T-helper 1 cell treated with Interleukin-12 subunit alpha and Interleukin-12 subunit beta and Interleukin-4 antibody, amounts not matched to agents 30 μg/mL and 1 μg/mL, for 36 hours (primary cell): ENCODE data around the gene ERFL.

ENCODE experiments used
- H3K27ac Mint-ChIP-seq: one replicate; pipeline ENCODE4 v1.8.0; 2021; ENCODE audit warnings: mild to moderate bottlenecking, mixed read lengths
- H3K27me3 Mint-ChIP-seq: one replicate; pipeline ENCODE4 v1.8.0; 2021; ENCODE audit warnings: low read depth, mixed read lengths
- H3K36me3 Mint-ChIP-seq: one replicate; pipeline ENCODE4 v1.8.0; 2021; ENCODE audit warnings: low read depth, mixed read lengths
- H3K4me1 Mint-ChIP-seq: one replicate; pipeline ENCODE4 v1.8.0; 2021; ENCODE audit warnings: low read depth, mixed read lengths
- H3K4me3 Mint-ChIP-seq: one replicate; pipeline ENCODE4 v1.8.0; 2021; ENCODE audit warnings: mild to moderate bottlenecking, moderate library complexity, mixed read lengths
- H3K9me3 Mint-ChIP-seq: one replicate; pipeline ENCODE4 v1.8.0; 2021; ENCODE audit warnings: mixed read lengths

ERFL gene

GRCh38 chr19:41928221-41928683, at the start of gene ERFL:
Gene ERFL (minus strand): TSS chr19:41928449. CDS start chr19:41912919, 15,530 bp downstream.
- Mint-ChIP-seq H3K27me3 (peaks cover 7% of the 10 kb centered on the region), H3K27ac (peak within 1 kb of the TSS; percentile 73), H3K4me3 (peak within 1 kb of the TSS; percentile 89), H3K36me3 (peaks cover 4% of the 10 kb centered on the region), H3K9me3 (no peaks in the 10 kb centered on the region), H3K4me1 (peaks cover 21% of the 10 kb centered on the region)

DNA sequence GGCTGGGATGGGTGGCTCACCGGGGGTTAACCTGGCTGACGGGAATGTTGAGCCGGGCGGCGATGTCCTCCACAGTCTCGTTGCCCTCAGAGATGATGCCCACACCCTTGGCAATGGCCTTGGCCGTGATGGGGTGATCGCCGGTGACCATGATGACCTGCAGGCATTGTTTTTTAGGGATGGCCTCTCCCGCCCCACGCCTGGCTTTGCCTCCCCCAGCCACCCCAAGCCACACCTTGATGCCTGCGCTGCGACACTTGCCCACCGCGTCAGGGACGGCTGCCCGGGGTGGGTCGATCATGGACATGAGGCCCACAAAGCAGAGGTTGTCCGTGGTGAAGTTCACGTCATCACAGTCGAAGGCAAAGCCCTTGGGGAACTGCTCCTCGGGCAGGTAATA, 49.7 kb upstream of the ERFL start:
- H3K9me3 Mint-ChIP-seq = no peaks in the 10 kb centered on the region
- H3K27ac Mint-ChIP-seq = no peak overlapping the region
- no peaks in the 10 kb centered on the region for H3K36me3 Mint-ChIP-seq
- no peaks in the 10 kb centered on the region for H3K27me3 Mint-ChIP-seq
- no peak overlapping the region for H3K4me3 Mint-ChIP-seq
- no peaks in the 10 kb centered on the region for H3K4me1 Mint-ChIP-seq

DNA sequence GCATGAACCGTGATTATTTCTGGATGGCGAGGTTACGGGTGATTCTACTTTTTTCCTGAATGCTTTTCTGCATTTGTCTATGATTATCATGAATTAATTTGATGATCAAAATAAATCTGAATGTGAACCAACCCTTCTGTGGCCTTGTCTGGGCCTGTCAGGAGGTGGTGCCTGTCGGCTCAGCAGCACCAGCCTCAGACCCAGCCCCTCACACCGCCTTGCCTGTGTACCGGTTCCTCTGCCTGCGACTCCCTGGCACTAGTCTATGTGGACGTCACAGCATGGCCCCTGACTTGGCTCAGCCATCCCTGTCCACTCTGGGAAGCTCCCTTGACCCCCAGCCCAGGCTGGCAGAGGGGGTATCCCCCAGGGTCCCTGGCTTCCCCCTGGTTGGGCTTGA, 46.4 kb upstream of the ERFL start:
- Mint-ChIP-seq H3K27me3 (no peaks in the 10 kb centered on the region), H3K9me3 (no peaks in the 10 kb centered on the region), H3K36me3 (no peaks in the 10 kb centered on the region), H3K4me1 (no peaks in the 10 kb centered on the region), H3K4me3 (no peak overlapping the region), H3K27ac (no peak overlapping the region)

DNA sequence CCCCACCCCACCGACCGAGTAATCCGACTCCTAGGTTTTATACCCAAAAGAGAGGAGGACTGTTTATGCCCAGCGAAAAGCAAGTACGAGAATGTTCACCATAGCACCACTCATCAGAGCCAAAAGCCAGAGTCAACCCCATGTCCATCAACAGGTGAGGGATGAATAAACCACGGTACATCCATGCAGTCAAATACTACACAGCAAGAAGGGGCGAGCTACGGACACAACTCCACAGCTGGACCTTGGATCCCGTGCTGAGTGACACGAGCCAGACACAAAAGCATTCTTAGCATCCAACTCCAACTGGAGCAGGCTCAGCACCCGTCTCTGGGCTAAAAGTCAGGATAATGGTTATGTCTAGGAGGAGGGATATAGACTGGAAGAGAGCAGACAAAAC, 43.1 kb upstream of the ERFL start:
- H3K4me1 Mint-ChIP-seq = no peaks in the 10 kb centered on the region
- no peak overlapping the region for H3K4me3 Mint-ChIP-seq
- no peaks in the 10 kb centered on the region for H3K9me3 Mint-ChIP-seq
- peaks cover under 1% of the 10 kb centered on the region for H3K27me3 Mint-ChIP-seq
- no peaks in the 10 kb centered on the region for H3K36me3 Mint-ChIP-seq
- no peak overlapping the region for H3K27ac Mint-ChIP-seq

- H3K4me1 Mint-ChIP-seq = no peaks in the 10 kb centered on the region
- no peak overlapping the region for H3K4me3 Mint-ChIP-seq
- H3K27me3 Mint-ChIP-seq = peaks cover 3% of the 10 kb centered on the region
- no peak overlapping the region for H3K27ac Mint-ChIP-seq
- no peaks in the 10 kb centered on the region for H3K36me3 Mint-ChIP-seq
- no peaks in the 10 kb centered on the region for H3K9me3 Mint-ChIP-seq
Observed at GRCh38 chr19:41969772-41970458, 41.7 kb upstream of the ERFL start.

DNA sequence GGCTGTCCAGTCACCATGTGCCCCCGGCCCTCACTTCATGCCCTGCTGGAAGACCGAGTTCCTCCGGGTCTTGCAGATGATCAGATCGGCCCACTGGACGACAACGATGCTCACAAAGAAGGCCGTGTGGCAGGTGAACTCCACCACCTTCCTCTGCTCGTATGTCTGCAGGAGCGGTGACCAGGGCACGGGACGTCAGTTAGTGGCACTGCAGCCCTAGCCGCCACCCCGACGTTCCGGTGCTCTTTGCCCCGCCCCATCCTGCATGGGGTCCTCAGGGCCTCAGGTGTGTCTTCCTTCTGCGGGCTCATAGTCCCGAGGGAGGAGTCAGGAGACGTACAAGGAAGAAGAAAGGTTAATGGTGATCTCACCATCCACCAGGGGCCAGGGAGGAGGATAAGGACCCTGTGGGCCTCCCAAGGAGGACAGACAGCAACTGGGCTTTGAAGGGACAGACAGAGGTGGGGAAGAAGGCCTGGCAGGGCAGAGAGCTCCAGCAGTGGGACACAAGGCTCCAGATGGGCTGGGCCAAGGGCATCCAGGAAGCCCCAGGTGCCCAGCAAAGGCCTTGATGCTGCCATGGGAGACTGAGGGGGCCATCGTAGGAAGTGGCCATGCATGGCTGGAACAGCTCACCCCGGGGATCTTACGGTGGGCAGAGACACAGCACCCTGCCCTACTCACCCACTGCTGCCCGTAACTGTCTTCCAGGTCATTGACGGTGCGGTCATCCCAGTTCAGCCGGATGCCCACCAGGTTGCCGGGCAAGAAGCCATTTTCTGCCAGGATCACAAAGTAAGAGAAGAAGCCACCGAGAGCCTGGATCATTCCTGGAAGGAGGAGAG, 40.7 kb upstream of the ERFL start:
- no peaks in the 10 kb centered on the region for H3K9me3 Mint-ChIP-seq
- H3K4me3 Mint-ChIP-seq = no peak overlapping the region
- H3K27me3 Mint-ChIP-seq = peaks cover 3% of the 10 kb centered on the region
- no peaks in the 10 kb centered on the region for H3K4me1 Mint-ChIP-seq
- no peaks in the 10 kb centered on the region for H3K36me3 Mint-ChIP-seq
- H3K27ac Mint-ChIP-seq = no peak overlapping the region

GRCh38 chr19:41967054-41967783, 39.0 kb upstream of the ERFL start:
- Mint-ChIP-seq H3K36me3 (no peaks in the 10 kb centered on the region), H3K4me1 (no peaks in the 10 kb centered on the region), H3K27me3 (peaks cover 3% of the 10 kb centered on the region), H3K27ac (no peak overlapping the region), H3K9me3 (no peaks in the 10 kb centered on the region), H3K4me3 (no peak overlapping the region)

DNA sequence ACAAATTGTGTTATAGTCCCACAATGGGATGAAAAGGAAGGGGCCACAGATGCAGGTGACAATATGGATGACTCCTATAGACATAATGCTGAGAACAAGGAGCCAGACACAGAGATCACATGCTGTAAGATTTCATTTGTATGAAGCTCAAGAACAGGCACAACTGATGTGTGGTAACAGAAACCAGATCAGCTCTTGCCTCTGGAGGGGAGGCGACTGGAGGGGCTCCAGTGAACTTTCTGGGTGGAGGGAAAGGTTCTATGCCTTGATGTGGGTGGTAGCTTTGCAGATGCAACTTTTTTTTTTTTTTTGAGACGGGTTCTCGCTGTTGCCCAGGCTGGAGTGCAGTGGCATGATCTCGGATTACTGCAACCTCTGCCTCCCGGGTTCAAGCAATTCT, 36.9 kb upstream of the ERFL start:
- H3K9me3 Mint-ChIP-seq = no peaks in the 10 kb centered on the region
- H3K27ac Mint-ChIP-seq = no peak overlapping the region
- no peaks in the 10 kb centered on the region for H3K36me3 Mint-ChIP-seq
- no peaks in the 10 kb centered on the region for H3K4me1 Mint-ChIP-seq
- H3K27me3 Mint-ChIP-seq = peaks cover 3% of the 10 kb centered on the region
- H3K4me3 Mint-ChIP-seq = no peak overlapping the region

GRCh38 chr19:41960973-41961372, 32.7 kb upstream of the ERFL start:
- no peak overlapping the region for H3K4me3 Mint-ChIP-seq
- no peaks in the 10 kb centered on the region for H3K27me3 Mint-ChIP-seq
- H3K27ac Mint-ChIP-seq = no peak overlapping the region
- H3K4me1 Mint-ChIP-seq = peaks cover 16% of the 10 kb centered on the region
- H3K36me3 Mint-ChIP-seq = peaks cover 8% of the 10 kb centered on the region
- H3K9me3 Mint-ChIP-seq = no peaks in the 10 kb centered on the region

GRCh38 chr19:41959056-41960053, 31.1 kb upstream of the ERFL start, which contains the start of gene RABAC1:
Gene RABAC1 (minus strand): TSS chr19:41959321. CDS start chr19:41959292, 29 bp downstream.
- Mint-ChIP-seq H3K4me1 (peaks cover 16% of the 10 kb centered on the region), H3K27me3 (no peaks in the 10 kb centered on the region), H3K27ac (peak within 1 kb of the TSS; percentile 90), H3K9me3 (no peaks in the 10 kb centered on the region), H3K36me3 (peaks cover 8% of the 10 kb centered on the region), H3K4me3 (peak within 1 kb of the TSS; percentile 95)

DNA sequence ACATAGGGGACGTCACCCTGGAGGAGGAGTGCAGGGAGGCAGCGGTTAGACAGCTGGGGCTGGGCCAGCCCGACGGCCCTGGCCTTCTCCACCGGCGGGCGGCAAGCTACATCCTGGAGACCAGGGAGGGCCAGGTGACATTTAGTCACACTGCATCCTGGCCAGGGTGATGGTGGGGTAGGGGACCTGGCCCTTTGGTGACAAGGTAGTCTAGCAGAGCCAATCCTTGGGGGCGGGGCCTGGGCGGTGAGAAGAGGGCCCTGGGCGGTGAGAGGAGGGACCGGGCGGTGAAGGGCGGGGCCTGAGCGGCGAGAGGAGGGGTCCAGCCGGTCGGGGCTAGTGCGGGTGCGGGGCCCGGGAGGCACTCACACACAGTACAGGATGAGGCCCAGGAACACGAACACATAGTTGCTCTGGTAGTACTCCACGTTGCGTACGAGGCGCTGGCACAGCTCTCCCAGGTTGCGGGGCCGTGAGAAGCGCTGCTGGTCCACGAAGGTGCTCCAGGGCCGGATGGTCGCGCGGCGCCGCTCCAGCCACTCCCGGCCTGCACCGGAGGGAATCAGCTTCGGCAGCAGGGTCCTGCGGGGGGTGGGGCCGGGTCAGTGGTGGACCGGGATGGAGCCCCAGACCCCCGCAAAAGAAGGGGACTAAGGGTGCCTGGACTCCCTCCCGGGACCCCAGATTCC, 30.3 kb upstream of the ERFL start:
- peak overlapping the region; percentile 90 for H3K27ac Mint-ChIP-seq
- H3K4me1 Mint-ChIP-seq = peaks cover 16% of the 10 kb centered on the region
- peak overlapping the region; percentile 95 for H3K4me3 Mint-ChIP-seq
- H3K9me3 Mint-ChIP-seq = no peaks in the 10 kb centered on the region
- H3K36me3 Mint-ChIP-seq = peaks cover 8% of the 10 kb centered on the region
- H3K27me3 Mint-ChIP-seq = no peaks in the 10 kb centered on the region

DNA sequence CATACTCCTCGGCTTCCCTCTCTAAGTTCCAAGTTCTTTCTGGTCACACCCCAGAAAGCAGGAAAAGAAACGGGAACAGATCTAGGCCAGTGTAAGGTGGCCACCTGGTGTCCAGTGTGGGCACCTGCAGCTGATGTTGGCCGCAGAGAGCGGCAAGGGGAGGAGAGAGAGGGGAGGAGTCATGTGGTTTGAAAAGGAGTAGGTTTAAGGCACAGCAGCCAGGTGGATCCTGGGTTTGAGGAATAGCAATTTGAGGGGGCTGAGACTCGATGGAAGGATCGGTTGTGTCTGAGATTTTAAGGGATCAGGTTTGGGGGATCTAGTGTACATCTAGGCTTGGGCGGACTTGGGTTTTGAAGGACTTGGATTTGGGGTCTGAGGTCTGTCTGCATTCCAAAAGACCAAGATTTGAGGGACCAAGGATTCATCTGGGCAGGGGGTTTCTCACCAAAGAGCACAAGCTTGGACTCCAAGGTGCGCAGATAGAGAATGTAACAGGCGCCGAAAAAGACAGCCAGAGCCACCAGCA, 29.7 kb upstream of the ERFL start:
- Mint-ChIP-seq H3K9me3 (no peaks in the 10 kb centered on the region), H3K36me3 (peaks cover 8% of the 10 kb centered on the region), H3K27ac (peak overlapping the region; percentile 80), H3K4me3 (peak overlapping the region; percentile 95), H3K27me3 (no peaks in the 10 kb centered on the region), H3K4me1 (peaks cover 16% of the 10 kb centered on the region)
